Neural cell (in vitro differentiated cells): ENCODE data around the gene LAIR1. TPM values are rescaled to one million over a fixed set of nuclear protein-coding genes. Genes with fewer than 3 reads are reported as not detected.

ENCODE experiments used
- H2AFZ ChIP-seq: fragments of 200-600, 300-800 bp; sonication (generic), shearing (Covaris generic); 2 replicates; pipeline ENCODE4 v1.6.0; 2014; ENCODE audit warnings: low read depth, mild to moderate bottlenecking, antibody characterized with exemption, low read length, moderate library complexity
- H3F3A ChIP-seq: fragments of 200-600 bp; shearing (Covaris generic); 2 replicates; pipeline ENCODE4 v1.6.1; 2016; ENCODE audit warnings: mild to moderate bottlenecking, moderate library complexity, mixed read lengths, antibody characterized with exemption, low read length; ENCODE audit not compliant: insufficient read depth, poor library complexity, severe bottlenecking
- H3K27ac ChIP-seq: fragments of 200-600, 300-800 bp; sonication (generic), shearing (Covaris generic); 2 replicates; pipeline ENCODE4 v1.5.1; 2014; ENCODE audit warnings: mild to moderate bottlenecking, low read length, moderate library complexity
- H3K27me3 ChIP-seq: fragments of 300-800, 200-600 bp; sonication (generic), shearing (Covaris generic); 2 replicates; pipeline ENCODE4 v1.6.0; 2014; ENCODE audit warnings: mild to moderate bottlenecking, low read depth, low read length, moderate library complexity; ENCODE audit not compliant: insufficient read depth
- H3K36me3 ChIP-seq: fragments of 300-800, 200-600 bp; sonication (generic), shearing (Covaris generic); 2 replicates; pipeline ENCODE4 v1.5.1; 2014; ENCODE audit warnings: mild to moderate bottlenecking, antibody characterized with exemption, low read length, moderate library complexity; ENCODE audit not compliant: insufficient read depth
- H3K4me2 ChIP-seq: fragments of 300-800, 200-600 bp; sonication (generic), shearing (Covaris generic); 2 replicates; pipeline ENCODE4 v1.6.0; 2014; ENCODE audit warnings: mild to moderate bottlenecking, low read length
- H3K4me3 ChIP-seq: fragments of 300-800, 200-600 bp; sonication (generic), shearing (Covaris generic); 2 replicates; pipeline ENCODE4 v1.5.1; 2014; ENCODE audit warnings: mild to moderate bottlenecking, low read length, moderate library complexity
- H3K79me2 ChIP-seq: fragments of 200-600 bp; shearing (Covaris generic); replicated peaks from 2 replicates; pipeline ENCODE4 v1.6.0; 2014; ENCODE audit warnings: mild to moderate bottlenecking, low read length, moderate library complexity; ENCODE audit not compliant: insufficient read depth
- H3K9ac ChIP-seq: fragments of 300-800, 200-600 bp; sonication (generic), shearing (Covaris generic); 2 replicates; pipeline ENCODE4 v1.6.1; 2016; ENCODE audit warnings: mild to moderate bottlenecking, low read length, mixed read lengths
- H3K9me2 ChIP-seq: fragments of 200-600 bp; shearing (Covaris generic); 2 replicates; pipeline ENCODE4 v1.6.1; 2016; ENCODE audit warnings: mild to moderate bottlenecking, low read length, mixed read lengths; ENCODE audit not compliant: insufficient read depth
- H3K9me3 ChIP-seq: fragments of 200-600, 300-800 bp; sonication (generic), shearing (Covaris generic); 2 replicates; pipeline ENCODE4 v1.6.1; 2016; ENCODE audit warnings: mild to moderate bottlenecking, mixed run types, low read length, moderate library complexity, mixed read lengths
- H4K20me1 ChIP-seq: fragments of 200-600 bp; shearing (Covaris generic); 2 replicates; pipeline ENCODE4 v1.6.1; 2016; ENCODE audit warnings: mild to moderate bottlenecking, mixed run types; ENCODE audit not compliant: insufficient read depth
- EP300 ChIP-seq: fragments of 450-650 bp; conservative IDR thresholded peaks from 2 replicates; pipeline ENCODE4 v1.6.1; 2014; ENCODE audit warnings: antibody characterized with exemption, mild to moderate bottlenecking, moderate library complexity; ENCODE audit not compliant: poor library complexity, severe bottlenecking
- EZH2 ChIP-seq: fragments of 200-600, 300-800 bp; shearing (Covaris generic), sonication (generic); IDR thresholded peaks from 2 replicates; pipeline ENCODE4 v1.6.1; 2014; ENCODE audit warnings: antibody characterized with exemption, low read length, borderline replicate concordance, mild to moderate bottlenecking; ENCODE audit not compliant: insufficient read depth, poor library complexity, severe bottlenecking
- MXI1 ChIP-seq: fragments of 450-650 bp; conservative IDR thresholded peaks from 2 replicates; pipeline ENCODE4 v1.6.1; 2014; ENCODE audit warnings: antibody characterized with exemption, mild to moderate bottlenecking; ENCODE audit not compliant: poor library complexity, severe bottlenecking
- POLR2AphosphoS5 ChIP-seq: IDR thresholded peaks from 2 replicates; pipeline ENCODE4 v1.6.1; 2012
- RAD21 ChIP-seq: fragments of 450-650 bp; conservative IDR thresholded peaks from 2 replicates; pipeline ENCODE4 v1.6.1; 2014; ENCODE audit warnings: antibody characterized with exemption, mild to moderate bottlenecking, moderate library complexity
- SMC3 ChIP-seq: fragments of 450-650 bp; conservative IDR thresholded peaks from 2 replicates; pipeline ENCODE4 v1.6.1; 2014; ENCODE audit warnings: antibody characterized with exemption, mild to moderate bottlenecking, moderate library complexity; ENCODE audit not compliant: poor library complexity
- TAF1 ChIP-seq: IDR thresholded peaks from 2 replicates; pipeline ENCODE4 v1.6.1; 2012; ENCODE audit warnings: low read depth
- polyA minus RNA-seq: library from RNA; depleted of rRNA, polyadenylated mRNA; stranded (reverse); fragments of >200 nt; gene quantifications from 2 replicates; pipeline ENCODE4 v1.2.3, GENCODE V29; 2014
- polyA plus RNA-seq: library from polyadenylated mRNA; depleted of rRNA; stranded (reverse); fragments of >200 nt; gene quantifications from 2 replicates; pipeline ENCODE4 v1.2.3, GENCODE V29; 2014
- TF ChIP-seq, protein P1 (sequence below): fragments of 450-650 bp; IDR thresholded peaks from 2 replicates; pipeline ENCODE4 v1.5.1; 2014; ENCODE audit warnings: antibody characterized with exemption, mild to moderate bottlenecking, moderate library complexity; ENCODE audit not compliant: poor library complexity, severe bottlenecking
- TF ChIP-seq, protein P2 (sequence below): IDR thresholded peaks from 2 replicates; pipeline ENCODE4 v1.6.1; 2012; ENCODE audit warnings: borderline replicate concordance

Gene LAIR1, protein sequence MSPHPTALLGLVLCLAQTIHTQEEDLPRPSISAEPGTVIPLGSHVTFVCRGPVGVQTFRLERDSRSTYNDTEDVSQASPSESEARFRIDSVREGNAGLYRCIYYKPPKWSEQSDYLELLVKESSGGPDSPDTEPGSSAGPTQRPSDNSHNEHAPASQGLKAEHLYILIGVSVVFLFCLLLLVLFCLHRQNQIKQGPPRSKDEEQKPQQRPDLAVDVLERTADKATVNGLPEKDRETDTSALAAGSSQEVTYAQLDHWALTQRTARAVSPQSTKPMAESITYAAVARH
- polyA plus RNA-seq (not detected in 2 replicates), polyA minus RNA-seq (not detected in 2 replicates)

DNA sequence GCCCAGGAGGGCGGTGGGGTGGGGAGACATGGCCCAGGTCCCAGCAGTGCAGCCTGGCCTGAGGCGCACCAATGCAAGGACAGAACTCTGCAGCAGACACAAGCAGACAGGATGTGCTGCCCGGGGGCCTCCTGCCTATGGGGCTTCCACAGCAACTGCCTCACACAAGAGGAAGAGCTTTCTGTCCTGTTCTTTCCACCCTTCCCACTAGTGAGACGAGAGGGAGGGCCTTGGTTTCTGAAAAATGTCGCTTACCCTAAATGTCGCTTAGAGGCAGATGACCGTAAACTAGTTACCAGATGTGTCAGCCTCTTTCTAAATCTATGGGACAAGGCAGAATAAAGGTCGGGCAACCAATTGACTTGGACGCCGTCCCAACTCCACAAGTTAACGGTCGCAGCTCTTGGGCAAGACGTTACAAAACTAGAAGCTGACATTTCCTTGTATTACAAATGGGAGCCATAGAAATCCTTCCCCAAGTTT, at the start of gene LAIR1:
TSS of gene LAIR1 (minus strand) at position 157 of the 483 bp plus-strand sequence. CDS start at position 30, 127 bp downstream.
- H3F3A ChIP-seq, result no peaks in the 10 kb centered on the region
- H4K20me1 ChIP-seq, result no peaks in the 10 kb centered on the region
- H3K9ac ChIP-seq, result no peak within 1 kb of the TSS
- H3K4me2 ChIP-seq, result no peak within 1 kb of the TSS
- H2AFZ ChIP-seq, result no peak within 1 kb of the TSS
- H3K4me3 ChIP-seq, result no peak within 1 kb of the TSS
- no peaks in the 10 kb centered on the region for H3K27me3 ChIP-seq
- H3K9me3 ChIP-seq, result no peaks in the 10 kb centered on the region
- no peaks in the 10 kb centered on the region for H3K9me2 ChIP-seq
- TF ChIP-seq, protein P1, sequence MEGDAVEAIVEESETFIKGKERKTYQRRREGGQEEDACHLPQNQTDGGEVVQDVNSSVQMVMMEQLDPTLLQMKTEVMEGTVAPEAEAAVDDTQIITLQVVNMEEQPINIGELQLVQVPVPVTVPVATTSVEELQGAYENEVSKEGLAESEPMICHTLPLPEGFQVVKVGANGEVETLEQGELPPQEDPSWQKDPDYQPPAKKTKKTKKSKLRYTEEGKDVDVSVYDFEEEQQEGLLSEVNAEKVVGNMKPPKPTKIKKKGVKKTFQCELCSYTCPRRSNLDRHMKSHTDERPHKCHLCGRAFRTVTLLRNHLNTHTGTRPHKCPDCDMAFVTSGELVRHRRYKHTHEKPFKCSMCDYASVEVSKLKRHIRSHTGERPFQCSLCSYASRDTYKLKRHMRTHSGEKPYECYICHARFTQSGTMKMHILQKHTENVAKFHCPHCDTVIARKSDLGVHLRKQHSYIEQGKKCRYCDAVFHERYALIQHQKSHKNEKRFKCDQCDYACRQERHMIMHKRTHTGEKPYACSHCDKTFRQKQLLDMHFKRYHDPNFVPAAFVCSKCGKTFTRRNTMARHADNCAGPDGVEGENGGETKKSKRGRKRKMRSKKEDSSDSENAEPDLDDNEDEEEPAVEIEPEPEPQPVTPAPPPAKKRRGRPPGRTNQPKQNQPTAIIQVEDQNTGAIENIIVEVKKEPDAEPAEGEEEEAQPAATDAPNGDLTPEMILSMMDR, result no peak
- TF ChIP-seq, protein P2, sequence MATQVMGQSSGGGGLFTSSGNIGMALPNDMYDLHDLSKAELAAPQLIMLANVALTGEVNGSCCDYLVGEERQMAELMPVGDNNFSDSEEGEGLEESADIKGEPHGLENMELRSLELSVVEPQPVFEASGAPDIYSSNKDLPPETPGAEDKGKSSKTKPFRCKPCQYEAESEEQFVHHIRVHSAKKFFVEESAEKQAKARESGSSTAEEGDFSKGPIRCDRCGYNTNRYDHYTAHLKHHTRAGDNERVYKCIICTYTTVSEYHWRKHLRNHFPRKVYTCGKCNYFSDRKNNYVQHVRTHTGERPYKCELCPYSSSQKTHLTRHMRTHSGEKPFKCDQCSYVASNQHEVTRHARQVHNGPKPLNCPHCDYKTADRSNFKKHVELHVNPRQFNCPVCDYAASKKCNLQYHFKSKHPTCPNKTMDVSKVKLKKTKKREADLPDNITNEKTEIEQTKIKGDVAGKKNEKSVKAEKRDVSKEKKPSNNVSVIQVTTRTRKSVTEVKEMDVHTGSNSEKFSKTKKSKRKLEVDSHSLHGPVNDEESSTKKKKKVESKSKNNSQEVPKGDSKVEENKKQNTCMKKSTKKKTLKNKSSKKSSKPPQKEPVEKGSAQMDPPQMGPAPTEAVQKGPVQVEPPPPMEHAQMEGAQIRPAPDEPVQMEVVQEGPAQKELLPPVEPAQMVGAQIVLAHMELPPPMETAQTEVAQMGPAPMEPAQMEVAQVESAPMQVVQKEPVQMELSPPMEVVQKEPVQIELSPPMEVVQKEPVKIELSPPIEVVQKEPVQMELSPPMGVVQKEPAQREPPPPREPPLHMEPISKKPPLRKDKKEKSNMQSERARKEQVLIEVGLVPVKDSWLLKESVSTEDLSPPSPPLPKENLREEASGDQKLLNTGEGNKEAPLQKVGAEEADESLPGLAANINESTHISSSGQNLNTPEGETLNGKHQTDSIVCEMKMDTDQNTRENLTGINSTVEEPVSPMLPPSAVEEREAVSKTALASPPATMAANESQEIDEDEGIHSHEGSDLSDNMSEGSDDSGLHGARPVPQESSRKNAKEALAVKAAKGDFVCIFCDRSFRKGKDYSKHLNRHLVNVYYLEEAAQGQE, result no peak
- TF ChIP-seq EP300, result no peak
- no peak for TF ChIP-seq POLR2AphosphoS5
- H3K27ac ChIP-seq, result no peak within 1 kb of the TSS
- H3K79me2 ChIP-seq, result no peaks in the 10 kb centered on the region
- H3K36me3 ChIP-seq, result no peaks in the 10 kb centered on the region

DNA sequence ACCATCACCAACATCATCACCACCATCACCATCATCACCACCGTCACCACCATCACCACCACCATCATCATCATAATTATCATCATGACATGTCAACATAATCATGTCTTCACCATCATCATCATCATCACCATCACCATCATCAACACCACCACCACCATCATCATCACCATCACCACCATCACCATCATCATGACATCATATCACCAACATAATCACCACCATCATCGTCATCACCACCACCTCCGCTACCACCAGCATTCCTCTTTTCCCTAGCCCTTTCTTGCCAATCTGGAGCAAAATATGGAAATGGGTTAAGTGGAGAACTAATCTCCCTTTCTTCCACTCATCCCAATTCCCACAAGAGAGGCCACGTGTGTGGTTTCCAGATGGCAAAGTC, 49.4 kb upstream of the LAIR1 start:
- Histone ChIP-seq H2AFZ (no peak overlapping the region), H3K27ac (no peak overlapping the region), H3K9me2 (no peaks in the 10 kb centered on the region), H3F3A (no peaks in the 10 kb centered on the region), H3K27me3 (no peaks in the 10 kb centered on the region), H3K4me2 (no peak overlapping the region), H3K9ac (no peak overlapping the region), H3K79me2 (peaks cover 27% of the 10 kb centered on the region), H3K9me3 (no peaks in the 10 kb centered on the region), H4K20me1 (no peaks in the 10 kb centered on the region), H3K4me3 (no peak overlapping the region), H3K36me3 (no peaks in the 10 kb centered on the region)
- no peak for TF ChIP-seq TAF1
- TF ChIP-seq MXI1, result no peak
- TF ChIP-seq, protein P2, result no peak
- TF ChIP-seq EZH2, result no peak
- TF ChIP-seq EP300, result no peak
- TF ChIP-seq POLR2AphosphoS5, result no peak
- TF ChIP-seq, protein P1, result no peak
- no peak for TF ChIP-seq RAD21
- no peak for TF ChIP-seq SMC3
